ENCODE results near the gene METTL5.
"Not testable (repeated sequence)": the region's sequence is repeated elsewhere in the genome, so short reads cannot be mapped to it uniquely, and the experiment has no call there.

The METTL5 gene

DNA sequence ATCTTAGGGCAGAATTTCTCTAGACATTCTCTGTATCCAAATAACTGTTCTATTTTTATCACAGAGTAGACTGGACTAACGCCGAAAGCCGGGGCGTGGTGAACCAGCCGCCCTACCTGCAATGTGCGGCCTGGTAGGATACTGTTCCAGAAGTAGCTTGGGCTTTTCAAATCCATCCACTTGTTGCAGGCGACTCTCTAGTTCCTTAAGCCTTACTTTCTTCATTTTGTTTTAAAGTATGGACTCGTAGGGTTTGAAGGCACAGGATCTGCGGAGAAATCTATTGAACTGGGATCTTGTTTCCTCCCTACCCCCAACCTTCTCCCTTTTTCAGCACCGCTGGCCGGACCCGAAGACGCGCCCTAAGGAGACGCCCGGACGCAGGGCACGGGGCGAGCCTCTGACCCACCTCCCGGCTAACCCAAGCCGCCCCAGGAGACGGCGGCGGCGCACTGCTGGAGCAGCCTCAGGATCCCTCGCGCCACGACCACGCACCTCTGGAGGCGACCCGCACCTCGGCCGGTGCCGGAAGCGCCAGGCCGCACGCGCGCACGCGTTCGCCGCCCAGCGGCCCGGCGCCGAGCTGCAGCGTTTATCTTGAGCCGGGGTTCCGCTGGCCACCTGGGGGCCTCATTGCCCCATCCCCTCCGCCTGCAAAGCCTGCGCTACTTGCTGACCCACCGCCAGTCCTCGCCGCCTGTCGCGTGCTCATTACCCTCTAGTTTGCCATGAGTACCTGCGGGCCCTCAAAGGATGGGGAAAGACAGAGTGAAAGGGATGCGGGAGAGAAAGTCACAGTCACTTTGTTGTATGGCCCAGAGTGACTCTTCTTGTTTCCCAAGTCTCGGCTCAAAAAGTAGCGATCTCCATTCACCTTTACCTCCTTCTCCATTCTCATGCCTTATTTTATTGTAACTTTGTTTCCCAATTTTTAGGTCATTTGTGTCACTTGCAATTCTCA is at the start of gene METTL5:
Gene METTL5 (minus strand): TSS at position 533 of the 961 bp plus-strand sequence. CDS start 308 bp downstream, at position 225.
- peak; percentile 62 for DNase-seq (ENCODE audit: low read depth)

DNA sequence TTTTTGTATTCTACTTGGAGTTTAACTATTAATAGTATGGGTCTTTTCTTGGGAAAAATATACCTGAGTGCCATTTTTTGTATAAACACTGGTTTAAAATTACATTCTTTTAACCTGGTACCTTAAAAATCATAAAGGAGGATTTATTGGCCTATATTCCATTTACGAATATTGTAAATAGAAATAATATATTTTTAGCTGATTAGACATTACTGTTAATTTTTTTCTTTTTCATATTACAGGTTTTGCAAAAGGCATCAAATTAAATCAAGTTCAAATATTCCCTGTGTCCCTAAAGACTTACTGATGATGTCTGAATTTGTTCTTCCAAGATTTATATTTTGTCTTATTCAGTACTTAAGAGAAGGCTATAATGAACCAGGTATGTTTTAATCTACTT is 47.3 kb upstream of the METTL5 start:
- no peak for DNase-seq (ENCODE audit: low read depth)

DNA sequence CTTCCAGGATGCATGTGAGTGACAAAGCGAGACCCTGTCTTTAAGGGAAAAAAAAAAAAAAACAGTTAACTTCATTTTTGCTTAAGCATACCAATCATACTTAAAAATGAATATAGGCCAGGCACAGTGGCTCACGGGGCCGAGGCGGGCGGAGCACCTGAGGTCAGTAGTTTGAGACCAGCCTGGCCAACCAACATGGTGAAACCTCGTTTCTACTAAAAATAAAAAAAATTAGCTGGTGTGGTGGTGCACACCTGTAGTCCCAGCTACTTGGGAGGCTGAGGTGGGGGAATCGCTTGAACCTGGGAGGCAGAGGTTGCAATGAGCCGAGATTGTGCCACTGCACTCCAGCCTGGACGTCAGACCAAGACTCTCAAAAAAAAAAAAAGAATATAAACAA is 46.7 kb upstream of the METTL5 start:
- DNase-seq (ENCODE audit: low read depth), result not testable (repeated sequence)

DNA sequence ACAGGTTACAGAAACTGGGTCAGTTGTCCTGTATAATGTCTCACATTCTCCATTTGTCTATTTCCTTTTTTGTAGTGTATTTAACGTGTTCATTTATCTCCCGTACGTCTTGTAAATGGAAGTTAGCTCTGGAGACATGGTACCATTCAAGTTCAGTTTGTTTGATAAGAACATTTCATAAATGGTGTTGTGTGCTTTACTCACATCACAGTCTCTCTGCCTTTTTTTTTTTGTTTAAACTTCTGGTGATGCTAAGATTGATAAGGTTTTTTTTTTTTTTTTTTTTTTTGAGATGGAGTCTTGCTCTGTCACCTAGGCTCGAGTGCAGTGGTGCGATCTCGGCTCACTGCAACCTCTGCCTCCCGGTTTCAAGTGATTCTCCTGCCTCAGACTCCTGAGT is 44.2 kb upstream of the METTL5 start:
- DNase-seq (ENCODE audit: low read depth), result no peak

DNA sequence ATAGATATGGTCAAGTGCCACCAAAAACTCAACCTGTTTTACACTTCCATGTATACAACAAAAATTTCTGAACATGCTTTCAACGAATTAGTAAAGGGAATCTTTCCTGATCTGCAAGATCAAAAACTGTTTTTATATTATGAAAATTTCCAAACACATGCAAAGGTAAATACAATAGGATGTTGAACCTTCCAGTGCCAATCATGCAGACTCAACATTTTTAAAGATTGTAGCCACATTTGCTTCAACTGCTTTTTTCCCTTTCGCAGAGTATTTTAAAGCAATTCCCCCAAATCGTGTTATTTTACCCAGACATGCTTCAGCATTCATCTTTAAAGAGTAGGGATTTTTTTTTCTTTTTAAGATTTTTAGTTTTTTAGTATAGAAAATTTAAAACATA is 42.9 kb upstream of the METTL5 start:
- no peak for DNase-seq (ENCODE audit: low read depth)

DNA sequence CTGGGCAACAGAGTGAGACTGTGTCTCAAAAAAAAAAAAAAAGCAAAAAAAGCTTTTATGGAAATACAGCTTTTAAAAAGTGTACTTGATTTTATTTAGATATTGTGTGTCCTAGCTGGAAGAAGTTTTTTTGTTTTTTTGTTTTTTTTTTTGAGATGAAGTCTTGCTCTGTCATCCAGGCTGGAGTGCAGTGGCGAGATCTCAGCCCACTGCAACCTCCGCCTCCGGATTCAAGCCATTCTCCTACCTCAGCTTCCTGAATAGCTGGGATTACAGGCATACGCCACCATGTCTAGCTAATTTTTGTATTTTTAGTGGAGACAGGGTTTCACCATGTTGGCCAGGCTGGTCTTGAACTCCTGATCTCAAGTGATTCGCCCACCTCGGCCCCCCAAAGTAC is 41.5 kb upstream of the METTL5 start:
- DNase-seq (ENCODE audit: low read depth), result not testable (repeated sequence)

DNA sequence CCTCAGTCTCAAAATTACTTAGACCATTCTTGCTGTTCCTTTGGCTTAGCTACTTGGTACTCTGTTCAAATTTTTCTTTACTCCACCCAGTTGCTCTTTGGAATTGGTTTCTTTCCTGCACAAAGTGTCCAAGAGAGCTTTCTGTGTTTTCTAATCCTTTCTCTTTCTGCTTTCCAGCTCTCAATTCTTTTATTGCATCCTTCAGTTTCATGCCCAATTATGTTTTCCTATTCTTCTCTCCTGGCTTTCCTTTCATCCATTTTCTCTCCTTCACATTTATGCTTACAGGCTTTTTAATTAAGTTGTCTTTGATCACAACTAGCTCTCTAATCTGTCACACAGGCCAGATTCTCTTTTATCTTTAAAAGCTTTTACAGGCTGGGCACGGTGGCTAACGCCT is 40.8 kb upstream of the METTL5 start:
- no peak for DNase-seq (ENCODE audit: low read depth)

DNA sequence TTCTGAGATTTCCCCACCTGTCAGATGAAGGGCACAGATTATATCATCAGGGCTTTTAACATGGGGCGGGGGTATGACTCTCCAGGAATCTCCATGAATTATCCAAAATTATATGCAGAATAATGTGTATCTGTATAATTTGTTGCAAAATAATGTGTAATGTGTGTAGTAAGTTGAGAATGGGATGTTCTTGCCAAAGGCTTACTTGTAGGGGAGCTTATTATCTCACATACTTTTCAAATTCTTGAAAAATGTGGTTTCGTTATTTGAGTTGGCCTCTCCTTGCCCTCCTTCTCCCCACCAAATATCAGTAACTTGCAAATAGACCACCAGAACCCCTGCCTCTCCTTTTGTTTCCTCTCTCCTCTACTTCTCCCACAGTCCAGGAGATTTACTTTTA is 38.1 kb upstream of the METTL5 start:
- DNase-seq (ENCODE audit: low read depth), result no peak

DNA sequence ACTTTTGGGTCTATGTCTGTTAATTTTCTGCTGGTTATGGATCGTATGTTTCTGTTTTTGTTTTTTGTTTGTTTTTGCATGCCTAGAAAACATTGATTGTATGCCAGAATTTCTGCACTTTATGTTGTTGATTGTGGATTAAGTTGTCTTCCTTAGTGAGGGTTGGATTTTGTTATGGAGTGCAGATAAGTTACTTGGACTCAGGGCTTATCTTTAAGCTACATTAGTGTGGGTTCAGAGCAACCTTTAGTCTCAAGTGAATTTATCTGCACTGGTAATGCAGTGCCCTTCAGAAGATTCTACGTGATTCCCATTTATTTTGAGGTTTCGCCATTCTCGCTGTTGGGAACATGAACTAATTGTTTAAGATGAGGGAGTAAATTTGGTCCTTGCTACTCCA is 35.4 kb upstream of the METTL5 start:
- no peak for DNase-seq (ENCODE audit: low read depth)

DNA sequence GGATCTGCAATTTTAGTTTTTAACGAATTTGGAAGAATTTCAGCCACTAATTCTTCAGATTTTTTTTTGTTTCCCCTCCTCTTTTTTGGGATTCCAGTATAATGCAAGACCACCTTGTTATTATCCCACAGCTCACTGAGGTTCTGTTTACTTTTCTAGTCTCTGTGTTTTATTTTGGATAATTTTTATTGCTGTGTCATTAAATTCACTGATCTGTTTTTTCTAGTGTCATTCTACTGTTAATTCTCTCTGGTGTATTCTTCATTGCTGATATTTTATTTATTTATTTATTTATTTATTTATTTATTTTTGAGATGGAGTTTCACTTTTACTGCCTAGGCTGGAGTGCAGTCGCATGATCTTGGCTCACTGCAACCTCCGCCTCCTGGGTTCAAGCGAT is 34.7 kb upstream of the METTL5 start:
- no peak for DNase-seq (ENCODE audit: low read depth)

DNA sequence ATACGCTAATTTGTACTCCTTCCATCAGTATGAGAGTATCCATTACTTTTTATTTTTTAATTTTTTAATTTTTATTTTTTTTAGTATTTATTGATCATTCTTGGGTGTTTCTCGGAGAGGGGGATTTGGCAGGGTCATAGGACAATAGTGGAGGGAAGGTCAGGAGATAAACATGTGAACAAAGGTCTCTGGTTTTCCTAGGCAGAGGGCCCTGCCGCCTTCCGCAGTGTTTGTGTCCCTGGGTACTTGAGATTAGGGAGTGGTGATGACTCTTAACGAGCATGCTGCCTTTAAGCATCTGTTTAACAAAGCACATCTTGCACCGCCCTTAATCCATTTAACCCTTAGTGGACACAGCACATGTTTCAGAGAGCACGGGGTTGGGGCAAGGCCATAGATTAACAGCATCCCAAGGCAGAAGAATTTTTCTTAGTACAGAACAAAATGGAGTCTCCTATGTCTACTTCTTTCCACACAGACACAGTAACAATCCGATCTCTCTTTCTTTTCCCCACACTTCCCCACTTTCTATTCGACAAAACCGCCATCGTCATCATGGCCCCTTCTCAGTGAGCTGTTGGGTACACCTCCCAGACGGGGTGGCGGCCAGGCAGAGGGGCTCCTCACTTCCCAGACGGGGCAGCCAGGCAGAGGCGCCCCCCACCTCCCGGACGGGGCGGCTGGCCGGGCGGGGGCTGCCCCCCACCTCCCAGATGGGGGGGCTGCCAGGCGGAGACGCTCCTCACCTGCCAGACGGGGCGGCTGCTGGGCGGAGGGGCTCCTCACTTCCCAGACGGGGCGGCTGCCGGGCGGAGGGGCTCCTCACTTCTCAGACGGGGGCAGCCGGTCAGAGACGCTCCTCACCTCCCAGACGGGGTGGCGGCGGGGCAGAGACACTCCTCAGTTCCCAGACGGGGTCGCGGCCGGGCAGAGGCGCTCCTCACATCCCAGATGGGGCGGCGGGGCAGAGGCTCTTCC is 30.9 kb upstream of the METTL5 start:
- not testable (repeated sequence) for DNase-seq (ENCODE audit: low read depth)

DNA sequence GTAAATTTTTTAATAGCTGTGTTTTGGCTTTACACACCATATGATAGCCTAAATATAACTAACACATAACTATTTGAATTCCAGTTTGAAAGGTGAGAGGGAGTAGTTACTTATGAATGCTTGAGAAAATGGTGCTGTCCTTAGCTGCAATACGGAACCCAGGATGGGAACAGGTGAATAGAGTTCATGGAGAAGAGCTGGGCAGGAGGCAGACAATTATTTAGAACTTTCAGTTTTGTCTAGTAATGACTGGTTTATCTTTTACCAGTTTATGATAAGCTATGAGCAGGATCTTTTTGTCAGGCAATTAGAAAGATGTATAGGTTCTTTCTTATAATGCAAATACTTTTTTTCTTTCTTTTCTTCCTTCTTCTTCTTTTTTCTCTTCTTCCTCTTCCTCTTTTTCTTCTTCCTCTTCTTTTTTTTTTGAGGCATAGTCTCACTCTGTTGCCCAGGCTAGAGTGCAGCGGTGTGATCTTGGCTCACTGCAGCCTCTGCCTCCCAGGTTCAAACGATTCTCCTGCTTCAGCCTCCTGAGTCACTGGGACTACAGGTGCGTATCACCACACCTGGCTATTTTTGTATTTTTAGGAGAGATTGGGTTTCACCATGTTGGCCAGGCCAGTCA is 28.4 kb upstream of the METTL5 start:
- no peak for DNase-seq (ENCODE audit: low read depth)

DNA sequence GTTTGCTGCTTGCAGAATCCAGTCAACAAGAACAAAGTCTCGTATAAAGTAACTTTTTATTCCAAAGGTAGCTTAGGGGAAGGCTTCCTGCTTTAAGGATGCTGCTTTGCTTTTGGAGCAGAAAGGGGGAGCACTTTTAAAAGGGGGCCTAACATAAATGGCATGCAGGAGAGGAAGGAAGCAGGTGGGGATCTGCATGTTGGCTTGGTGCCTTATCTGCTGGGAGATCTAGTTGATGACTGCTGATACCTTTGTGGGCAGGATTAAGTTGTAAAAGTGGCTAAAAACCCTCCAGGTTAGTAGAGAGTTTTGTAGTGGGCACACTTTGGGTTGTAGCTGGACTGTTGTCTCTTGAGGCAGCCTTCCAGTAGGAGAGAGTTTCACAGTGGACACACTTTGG is 25.0 kb upstream of the METTL5 start:
- no peak for DNase-seq (ENCODE audit: low read depth)

DNA sequence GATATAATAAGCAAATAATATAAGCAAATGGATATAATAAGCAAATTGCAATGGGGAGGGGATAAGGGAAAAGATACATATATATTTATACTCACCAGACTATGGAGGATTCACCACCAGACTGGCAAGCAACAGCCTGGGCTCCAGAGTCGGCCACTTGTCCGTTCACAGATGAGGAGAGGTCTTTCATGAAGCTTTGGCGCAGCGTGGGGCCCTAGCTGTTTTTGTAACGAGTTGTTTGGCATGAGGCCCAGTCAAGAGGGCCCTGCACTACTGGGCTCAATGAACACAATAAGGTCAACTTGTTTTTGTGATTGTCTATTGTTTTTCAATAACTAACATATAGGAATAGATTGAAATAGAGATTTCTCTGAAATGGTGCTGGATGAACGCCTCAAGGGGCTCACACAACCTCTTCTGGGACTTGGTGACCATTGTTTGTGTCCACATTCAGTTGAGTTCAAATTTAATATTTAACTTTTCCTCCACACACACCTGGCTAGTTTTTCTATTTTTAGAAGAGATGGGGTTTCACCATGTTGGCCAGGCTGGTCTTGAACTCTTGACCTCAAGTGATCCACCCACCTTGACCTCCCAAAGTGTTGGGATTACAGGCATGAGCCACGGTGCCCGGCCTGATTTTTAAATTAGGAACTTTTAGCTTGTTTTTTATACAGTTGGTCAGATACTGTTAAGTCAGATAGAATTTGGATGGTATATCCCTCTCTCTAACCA is 24.4 kb upstream of the METTL5 start:
- not testable (repeated sequence) for DNase-seq (ENCODE audit: low read depth)

DNA sequence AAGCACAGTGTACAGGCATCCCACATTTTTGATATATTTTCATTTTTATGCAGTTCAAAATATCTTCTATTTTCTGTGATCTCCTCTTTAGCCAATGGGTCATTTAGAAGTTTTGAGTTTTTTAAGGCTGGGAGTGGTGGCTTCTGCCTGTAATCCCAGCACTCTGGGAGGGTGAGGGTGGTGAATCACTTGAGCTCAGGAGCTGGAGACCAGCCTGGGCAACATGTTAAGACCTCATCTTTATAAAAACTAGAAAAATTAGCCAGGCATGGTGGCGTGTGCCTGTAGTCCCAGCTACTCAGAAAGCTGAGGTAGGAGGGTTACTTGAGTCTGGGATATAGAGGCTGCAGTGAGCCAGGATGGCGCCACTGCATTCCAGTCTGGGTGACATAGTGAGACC is 20.3 kb upstream of the METTL5 start:
- DNase-seq (ENCODE audit: low read depth), result no peak

DNA sequence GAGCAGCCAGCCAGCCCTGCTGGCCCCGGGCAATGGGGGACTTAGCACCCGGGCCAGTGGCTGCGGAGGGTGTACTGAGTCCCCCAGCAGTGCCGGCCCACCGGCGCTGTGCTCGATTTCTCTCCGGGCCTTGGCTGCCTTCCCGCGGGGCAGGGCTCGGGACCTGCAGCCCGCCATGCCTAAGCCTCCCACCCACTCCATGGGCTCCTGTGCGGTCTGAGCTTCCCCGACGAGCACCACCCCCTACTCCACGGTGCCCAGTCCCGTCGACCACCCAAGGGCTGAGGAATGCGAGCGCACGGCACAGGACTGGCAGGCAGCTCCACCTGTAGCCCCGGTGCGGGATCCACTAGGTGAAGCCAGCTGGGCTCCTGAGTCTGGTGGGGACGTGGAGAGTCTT is 16.9 kb upstream of the METTL5 start:
- DNase-seq (ENCODE audit: low read depth), result not testable (repeated sequence)

DNA sequence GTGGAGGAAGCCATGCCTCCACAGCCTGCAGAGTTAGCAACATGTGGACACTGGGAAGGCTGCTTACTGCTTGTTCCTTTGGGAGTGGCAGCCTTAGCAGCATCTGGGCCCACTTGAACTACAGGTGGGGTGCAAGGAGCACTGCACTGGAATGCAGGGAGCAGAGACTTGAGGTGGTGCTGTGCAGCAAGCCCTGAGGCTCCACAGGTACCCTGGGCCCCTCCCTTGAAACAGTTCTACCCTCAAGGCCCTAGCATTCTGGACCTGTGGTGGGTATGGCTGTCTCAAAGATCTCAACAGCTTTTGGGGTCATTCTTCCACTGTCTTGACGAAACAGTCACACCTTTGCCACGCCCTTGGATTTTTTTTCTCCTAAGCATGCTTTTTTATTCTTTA is 16.0 kb upstream of the METTL5 start:
- no peak for DNase-seq (ENCODE audit: low read depth)

DNA sequence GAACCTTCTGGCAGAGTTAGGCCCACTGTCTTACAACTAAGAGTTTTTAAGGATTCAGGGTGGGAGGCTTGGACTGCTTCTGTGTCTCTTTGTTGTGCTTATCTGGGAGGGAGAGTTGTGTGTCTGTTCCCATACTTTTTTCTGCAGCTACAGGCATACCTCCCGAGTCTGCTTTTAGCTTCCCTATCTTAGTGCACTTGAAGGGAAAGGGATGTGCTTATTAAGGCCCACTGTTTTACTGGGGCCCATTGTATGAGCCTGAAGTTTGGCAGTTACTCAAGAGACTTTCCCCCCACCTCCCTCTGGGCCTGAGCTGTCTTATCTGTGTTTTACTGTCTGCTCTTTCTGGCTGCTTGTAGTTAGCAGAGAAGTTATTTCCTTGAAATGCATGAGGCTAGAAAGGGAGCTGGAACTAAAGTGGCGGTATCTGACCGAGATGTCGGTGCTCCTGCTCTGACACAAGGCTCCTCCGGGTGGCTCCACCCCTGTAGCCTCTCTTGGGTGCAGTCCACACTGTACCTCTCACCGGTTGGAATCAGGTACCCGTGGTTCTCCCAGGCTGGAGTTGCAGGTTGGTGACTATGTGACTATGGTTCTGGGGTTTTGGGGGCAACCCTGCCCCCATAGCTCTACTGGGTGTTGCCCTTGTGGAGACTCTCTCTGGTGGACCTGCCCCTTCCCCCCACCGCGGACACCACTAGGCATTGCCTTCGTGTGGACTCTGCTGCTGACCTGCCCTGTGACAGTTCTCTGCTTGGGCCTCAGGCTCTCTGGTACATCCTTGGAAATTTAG is 15.4 kb upstream of the METTL5 start:
- DNase-seq (ENCODE audit: low read depth), result no peak

DNA sequence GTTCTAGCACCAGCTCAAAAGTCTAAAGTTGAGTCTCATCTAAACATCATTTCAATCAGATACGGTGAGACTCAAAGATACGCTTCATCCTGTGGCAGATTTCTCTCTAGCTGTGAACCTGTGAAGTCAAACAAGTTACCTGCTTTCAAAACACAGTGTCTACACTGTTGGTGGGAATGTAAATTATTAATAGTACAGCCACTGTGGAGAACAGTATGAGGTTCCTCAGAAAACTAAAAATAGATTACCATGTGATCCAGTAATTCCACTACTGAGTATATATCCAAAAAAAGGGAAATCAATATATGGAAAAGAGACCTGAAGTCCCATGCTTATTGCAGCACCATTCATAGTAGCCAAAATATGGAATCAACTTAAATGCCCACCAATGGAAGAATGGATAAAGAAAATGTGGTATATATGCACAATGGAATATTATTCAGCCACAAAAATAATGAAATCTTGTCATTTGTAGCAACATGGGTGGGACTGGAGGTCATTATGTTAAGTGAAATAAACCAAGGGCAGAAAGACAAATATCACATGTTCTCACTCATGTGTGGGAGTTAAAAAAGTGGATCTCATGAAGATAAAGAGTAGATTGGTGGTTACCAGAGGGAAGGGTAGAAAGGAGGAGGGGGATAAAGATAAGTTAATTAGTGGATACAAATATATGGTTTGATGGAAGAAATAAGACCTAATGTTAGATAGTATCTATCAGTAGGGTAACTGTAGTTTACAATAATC is 14.2 kb upstream of the METTL5 start:
- DNase-seq (ENCODE audit: low read depth), result no peak

DNA sequence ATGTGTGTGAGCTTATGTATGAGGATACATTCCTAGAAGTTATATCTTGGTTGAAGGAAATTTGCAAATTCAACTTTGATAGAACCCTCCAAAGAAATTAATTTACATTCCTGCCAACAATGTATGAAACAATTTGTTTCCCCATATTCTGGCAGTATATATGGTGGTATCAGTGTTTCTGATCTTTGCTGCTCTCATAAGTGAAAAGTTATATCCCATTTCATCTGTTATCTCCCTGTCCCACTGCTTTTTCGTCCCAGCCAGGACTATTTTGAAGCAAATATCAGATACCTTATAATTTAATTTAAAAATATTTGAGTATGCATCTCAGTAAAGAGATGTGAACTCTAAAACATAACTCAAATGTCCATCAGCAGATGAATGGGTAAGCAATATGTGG is 9.7 kb upstream of the METTL5 start:
- no peak for DNase-seq (ENCODE audit: low read depth)
